Measurements from ENCODE around the gene MRPS7.
"Not testable (repeated sequence)": the region's sequence is repeated elsewhere in the genome, so short reads cannot be mapped to it uniquely, and the experiment has no call there.

Gene MRPS7

DNA sequence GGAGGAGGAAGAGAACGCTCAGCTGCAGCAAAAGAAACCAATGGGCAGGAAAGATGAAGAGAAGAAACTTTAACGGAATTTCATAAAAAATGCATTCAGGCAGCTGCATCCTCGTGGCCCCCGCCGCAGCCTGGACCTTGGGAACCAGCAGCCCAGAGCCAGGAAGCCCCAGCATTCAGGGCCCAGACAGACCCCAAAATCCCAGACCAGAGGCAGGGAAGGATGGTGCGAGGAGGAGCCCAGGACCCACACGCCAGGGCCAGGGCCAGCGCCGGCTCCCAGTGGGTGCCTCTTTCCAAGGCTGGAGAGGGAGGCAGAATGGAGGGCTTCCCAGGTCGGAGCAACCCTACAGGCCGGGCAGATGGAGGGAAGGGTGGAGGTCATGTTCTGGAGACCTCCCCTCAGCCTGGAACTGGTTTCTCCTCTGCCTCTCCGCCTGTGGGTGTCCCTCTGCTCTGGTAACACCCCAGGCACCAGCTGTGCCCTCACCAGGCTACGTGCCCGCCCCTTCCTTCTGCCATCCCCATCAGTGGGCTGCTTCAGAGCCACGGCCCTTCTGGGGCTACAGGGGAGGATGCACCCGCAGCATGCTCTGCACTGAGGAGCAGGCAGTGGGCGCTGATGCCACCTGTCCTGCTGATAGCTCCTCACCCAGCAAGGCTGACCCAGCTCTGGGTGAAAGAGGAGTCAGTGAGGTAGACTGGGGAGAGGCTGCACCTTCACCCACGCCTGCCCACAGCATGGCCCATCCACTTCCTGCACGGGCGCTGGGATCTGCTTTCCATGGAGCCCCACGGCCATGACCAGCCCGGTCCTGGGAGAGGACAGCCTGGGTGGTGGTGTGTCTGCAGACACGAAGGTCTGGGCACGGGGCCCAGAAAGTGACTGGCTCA lies 10.5 kb downstream of the MRPS7 start:
- DNase-seq (ENCODE audit: low spot score), result peak; percentile 33

DNA sequence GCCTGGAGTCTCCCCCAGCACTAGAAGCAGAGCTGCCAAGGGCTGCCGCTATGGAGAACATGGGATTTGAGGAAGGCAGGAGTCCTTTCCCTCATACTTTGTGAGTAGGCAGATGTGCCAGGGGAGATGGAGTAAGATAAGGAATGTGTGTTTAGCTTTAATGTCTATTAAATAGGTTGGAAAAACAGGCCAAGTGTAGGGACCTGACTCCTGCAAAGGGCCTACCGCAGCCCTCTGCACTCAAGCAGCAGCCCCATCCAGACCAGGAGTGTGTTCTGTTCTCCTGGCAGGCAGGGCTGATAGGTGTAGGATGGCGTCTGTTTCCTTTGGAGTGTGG lies 11.1 kb downstream of the MRPS7 start:
- DNase-seq (ENCODE audit: low spot score), result peak; percentile 0

DNA sequence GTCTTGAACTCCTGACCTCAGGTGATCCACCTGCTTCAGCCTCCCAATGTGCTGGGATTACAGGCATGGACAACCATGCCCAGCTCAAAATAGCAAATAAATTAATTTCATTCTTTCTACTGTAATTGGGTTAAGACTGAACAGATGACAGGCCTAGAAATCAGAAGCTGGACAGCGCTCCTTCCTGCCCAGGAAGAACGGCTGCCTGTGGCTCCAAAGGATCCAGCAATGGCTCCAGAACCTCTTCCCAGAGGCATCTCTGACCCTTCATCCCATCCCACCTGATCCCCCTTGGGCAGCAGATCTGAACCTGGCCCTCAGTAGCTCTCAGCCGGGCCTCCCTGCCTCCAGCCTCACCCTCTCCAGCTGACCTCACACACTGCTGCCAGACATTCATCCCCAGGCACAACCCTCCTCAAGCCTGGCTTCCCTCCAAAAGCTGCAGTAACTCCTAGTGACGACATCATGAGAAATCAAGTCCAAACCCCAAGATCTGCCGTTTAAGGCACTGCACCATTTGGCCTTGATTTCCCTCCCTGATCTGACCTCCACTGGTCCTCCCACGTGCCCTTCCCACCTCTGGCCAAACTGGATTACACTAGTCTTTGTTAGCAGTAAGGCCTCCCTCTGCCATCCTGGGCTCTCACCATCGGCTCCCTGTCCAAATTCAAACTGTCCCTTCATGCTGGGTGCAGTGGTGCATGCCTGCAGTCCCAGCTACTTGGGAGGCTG lies 12.5 kb downstream of the MRPS7 start:
- peak; percentile 3 for DNase-seq (ENCODE audit: low spot score)

DNA sequence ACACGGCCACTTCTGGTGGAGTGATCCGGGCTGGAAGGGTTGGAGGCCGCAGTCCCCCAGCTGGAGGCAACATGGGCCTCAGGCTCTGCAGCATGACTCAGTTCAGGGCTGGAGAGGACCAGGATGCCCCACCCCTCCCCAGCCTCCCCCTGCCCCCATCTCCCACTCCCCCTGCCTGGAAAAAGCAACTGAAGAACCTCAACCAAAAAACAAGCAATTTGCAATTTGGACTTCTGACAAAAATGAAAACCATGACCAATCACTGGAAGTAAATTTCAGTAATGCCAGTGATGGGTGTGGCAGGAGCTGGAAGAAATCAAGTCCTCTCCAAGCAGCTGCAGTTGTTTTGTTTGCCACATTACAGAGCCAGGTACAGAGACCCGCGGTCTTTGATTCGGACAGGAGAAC lies 16.0 kb downstream of the MRPS7 start:
- peak; percentile 11 for DNase-seq (ENCODE audit: low spot score)

DNA sequence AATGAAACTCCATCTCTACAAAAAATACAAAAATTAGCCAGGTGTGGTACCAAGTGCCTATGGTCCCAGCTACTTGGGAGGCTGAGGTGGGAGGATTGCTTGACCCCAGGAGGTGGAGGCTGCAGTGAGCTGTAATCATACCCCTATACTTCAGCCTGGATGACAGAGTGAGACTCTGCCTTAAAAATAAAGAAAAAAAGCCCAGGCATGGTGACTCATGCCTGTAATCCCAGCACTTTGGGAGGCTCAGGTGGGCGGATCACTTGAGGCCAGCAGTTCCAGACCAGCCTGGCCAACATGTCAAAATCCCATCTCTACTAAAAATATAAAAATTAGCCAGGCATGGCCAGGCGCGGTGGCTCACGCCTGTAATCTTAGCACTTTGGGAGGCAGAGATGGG lies 18.5 kb downstream of the MRPS7 start:
- not testable (repeated sequence) for DNase-seq (ENCODE audit: low spot score)

DNA sequence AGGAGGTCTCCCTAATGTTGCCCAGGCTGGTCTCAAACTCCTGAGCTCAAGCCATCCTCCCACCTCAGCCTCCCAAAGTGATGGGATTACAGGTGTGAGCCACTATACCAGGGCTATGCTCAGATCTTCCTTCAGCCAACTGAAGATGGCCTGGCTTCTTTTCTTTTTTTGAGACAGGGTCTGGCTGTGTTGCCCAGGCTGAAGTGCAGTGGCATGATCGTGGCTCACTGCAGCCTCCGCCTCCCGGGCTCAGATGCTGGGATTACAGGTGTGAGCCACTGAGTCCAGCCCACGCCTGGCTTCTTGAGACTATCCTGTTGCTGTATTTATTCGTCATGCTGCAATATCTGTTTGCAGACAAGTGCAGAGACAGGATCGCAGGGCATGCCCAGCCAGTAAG lies 23.4 kb downstream of the MRPS7 start:
- no peak for DNase-seq (ENCODE audit: low spot score)

DNA sequence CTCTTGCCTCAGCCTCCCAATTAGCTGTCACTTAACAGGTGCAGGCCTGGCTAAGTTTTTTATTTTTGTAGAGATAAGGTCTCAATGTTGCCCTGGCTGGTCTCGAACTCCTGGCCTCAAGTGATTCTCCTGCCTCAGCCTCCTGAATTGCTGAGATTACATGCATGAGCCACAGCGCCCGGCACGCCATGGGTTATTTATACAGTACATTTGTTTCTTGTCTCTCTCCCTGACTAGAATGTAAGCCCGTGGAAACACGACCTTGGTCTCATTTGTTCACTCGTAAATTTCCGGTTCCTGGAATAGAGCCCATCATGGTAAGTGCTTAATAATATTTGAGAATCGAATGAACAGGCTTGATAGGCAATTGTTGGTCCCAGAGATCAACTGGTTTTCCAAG lies 25.5 kb downstream of the MRPS7 start:
- no peak for DNase-seq (ENCODE audit: low spot score)

DNA sequence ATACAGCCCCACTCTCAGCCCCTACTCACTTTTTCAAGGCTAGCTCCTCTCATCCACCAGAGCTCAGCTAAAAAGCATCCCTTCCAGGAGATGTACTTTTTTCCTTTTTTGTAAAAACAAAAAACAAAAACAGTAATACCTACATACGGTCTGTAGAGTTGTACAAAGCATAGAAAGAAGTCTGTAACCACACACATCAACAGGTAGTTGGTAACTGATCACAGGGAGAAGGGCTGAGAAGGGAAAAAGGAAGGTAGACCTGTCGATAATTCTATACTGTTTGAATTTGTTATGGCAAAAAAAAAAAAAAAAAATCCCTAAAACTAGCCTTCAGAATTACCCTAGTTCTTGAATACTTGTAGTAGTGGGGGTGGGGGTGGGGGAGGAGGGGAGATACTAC lies 26.7 kb downstream of the MRPS7 start:
- DNase-seq (ENCODE audit: low spot score), result no peak

DNA sequence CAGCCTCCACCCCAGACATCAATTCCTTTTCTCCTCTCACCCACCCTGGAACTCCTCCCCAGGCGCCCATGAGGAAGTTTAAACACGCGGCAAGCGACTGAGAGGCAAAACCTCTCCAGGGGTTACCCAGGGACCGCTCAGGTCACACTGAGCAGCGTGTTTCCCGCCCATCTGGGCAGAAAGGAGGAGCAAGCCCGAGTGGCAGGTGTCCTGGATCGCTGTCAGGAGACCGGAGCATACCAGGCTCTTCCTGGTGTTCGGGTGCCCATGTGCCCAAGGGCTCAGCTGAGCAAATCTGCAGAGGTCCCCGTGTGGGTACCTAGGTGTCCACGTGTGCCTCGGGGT lies 27.1 kb downstream of the MRPS7 start:
- peak; percentile 67 for DNase-seq (ENCODE audit: low spot score)

DNA sequence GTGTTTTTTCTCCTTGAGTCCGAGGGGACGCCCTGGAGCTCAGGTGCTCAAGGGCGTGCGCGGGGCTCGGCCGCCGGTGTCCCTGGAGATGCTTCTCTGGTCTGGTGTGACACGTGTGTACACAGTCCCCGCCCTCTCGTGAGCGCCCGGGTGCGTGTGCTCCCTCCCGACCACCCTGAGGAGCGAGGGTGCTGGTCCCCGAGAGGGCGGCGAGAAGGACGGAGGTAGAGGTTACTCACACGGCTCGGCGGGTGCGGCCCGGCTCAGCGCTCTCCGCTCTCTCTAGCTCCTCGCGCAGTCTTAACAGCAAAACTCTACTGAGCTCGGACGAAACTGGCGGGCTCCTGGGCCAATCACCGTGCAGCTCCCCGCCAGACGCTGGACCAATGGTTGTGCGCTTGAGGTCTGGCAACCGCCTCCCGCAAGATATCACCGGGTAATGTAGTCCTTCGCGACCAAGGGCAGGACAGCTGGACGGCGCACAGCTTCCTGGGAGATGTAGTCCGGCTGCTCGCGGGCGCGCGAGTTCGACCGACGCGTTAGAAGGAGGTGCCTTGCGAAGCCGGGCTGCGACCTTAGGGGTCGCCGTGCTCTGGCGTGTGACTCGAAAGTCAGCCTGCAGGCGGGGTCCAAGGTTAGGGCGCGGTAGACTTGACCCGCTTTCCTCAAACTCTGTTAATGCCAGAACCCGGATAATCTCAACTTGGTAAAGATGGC lies 27.6 kb downstream of the MRPS7 start, which contains the start of gene SLC25A19:
TSS of gene SLC25A19 (minus strand) at position 319 of the 717 bp plus-strand sequence. CDS start 2,669 bp downstream, outside the sequence.
- peak; percentile 99 for DNase-seq (ENCODE audit: low spot score)

DNA sequence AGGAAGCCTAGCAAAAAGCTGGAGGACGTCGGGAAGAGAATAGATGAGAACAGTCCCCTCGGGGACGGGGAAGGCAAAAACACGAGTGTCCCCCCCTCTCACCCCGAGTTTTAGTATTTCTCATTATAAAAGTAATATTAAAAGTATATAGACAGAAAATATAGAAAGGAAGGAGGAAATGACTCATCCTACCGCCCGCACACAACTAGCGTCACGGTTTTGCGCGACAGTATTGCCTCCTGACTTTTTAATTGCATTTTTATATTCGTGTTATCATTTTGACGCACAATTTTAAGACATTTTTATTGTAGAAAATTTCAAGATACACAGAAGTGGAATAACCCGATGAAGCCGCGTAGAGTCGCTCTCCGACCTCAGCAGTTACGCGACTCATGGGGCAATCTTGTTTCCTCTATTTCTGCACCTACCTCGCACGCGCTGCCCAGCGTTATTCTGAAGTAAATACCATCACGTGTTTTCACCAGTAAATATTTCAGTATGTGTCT lies 28.2 kb downstream of the MRPS7 start:
- no peak for DNase-seq (ENCODE audit: low spot score)

DNA sequence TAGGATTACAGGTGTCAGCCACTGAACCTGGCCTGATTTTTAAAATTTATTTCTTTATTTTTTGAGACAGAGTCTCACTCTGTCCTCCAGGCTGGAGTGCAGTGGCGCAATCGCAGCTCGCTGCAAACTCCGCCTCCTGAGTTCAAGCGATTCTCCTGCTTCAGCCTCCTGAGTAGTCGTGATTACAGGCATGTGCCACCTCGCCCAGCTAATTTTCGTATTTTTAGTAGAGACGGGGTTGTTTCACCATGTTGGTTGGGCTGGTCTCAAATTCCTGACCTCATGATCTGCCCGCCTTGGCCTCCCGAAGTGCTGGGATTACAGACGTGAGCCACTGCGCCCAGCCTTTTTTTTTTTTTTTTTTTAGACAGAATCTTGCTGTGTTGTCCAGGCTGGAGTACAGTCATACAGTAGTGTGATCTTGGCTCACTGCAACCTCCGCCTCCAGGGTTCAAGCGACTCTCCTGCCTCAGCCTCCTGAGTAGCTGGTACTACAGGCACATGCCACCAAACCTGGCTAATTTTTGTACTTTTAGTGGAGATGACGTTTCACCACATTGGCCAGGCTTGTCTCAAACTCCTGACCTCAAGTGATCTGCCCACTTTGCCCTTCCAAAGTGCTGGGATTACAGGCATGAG lies 31.2 kb downstream of the MRPS7 start:
- not testable (repeated sequence) for DNase-seq (ENCODE audit: low spot score)

DNA sequence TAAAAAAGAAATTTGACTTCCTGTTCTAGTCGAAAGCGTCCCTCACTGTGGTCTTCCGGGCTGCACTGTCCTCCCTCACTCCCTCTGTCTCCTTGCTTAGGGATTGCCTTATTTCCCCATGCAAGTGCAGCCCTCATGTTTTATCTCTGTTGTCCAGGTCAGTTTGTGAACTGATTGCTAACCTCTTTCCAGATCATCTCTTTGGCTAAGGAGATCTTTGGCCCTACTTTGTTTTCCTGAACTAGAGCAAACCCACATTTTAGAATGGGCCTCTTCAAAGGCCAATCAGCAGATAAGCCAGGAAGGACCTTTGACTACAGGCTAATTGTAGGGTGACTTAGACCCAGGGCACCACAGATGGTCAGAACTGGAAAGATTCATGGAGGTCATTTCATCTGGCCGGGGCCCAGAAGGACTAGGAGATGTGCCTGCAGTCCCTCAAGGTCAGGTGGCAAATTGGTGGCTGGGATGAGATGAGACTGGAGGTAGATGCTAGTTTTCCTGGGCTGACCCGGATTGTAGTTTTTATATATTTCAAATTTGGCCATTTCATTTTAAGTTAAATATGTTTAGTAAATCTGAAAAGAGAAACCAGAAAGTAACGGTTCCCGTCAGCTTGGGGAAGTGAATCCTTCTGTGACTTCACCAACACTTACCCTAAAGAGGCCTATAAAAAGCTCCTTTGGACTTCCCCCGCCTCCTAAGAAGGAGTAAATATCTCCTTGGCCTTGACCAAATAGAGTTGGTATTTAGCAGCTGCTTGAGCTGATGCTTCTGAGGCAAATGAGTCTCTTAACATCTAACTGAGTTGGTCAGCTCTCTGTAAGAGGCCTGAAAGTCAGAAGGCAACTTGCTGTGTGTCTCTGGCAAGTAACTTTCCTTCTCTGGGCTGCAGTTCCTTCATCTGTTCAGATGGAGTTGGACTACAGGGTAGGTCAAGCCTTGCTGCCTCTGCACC lies 33.8 kb downstream of the MRPS7 start:
- no peak for DNase-seq (ENCODE audit: low spot score)

DNA sequence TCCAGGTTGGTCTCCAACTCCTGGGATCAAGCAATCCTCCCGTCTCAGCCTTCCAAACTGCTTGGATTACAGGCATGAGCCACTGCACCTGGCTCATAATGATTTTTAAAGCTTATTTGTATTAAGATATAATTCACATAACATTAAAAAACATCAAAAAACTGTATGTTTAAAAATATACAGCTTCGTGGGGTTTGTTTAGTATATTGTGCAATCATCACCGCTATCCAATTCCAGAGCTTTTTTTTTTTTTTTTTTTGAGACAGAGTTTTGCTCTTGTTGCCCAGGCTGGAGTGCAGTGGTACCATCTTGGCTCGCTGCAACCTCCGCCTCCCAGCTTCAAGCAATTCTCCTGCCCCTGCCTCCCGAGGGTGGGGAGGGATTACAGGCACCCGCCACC lies 38.6 kb downstream of the MRPS7 start:
- DNase-seq (ENCODE audit: low spot score), result no peak

DNA sequence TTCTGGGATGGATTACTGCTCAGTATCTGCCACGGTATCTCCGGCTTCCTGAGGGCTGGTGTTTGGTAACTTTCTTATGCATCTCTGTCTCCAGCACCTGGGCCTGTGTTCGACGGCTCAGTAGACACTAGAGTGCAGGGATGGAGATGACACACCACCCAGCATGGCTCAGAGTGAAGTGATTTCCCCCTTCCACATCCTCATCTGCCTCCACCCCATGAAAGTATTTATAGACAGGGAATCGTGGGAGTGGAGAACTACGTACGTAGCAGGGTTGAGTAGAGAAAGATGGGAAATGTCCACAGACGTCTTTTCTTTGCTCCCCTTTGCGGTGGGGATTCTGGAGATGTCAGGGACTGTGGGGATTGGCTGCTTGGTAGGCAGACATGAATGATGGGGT lies 39.4 kb downstream of the MRPS7 start:
- no peak for DNase-seq (ENCODE audit: low spot score)

DNA sequence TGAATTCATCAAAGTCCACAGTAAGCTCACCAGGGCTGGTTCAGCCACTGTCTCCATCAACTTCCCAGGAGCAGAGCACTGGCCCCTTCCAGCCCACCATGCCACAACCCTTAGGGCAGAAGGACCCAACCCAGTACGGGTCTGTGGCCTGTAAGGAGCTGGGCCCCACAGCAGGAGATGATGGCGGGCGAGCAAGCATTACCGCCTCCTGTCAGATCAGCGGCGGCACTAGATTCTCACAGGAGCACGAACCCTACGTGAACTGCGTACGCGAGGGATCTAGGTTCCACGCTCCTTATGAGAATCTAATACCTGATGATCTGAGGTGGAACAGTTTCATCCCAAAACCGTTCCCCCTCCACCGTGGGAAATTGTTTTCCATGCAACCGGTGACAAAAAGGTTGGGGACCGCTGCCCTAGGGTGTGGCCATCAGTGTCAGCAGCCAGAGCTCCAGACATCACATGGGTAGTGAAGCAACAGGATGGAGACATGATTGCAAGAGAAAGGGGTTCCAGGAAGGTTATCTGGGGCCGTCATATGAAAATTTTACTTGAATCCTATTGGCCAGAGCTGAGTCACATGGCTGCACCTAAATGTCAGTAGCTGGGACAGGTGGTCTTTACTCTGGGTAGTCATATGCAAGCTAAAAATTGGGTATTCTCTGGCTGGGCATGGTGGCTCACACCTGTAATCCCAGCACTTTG lies 40.0 kb downstream of the MRPS7 start:
- DNase-seq (ENCODE audit: low spot score), result no peak

DNA sequence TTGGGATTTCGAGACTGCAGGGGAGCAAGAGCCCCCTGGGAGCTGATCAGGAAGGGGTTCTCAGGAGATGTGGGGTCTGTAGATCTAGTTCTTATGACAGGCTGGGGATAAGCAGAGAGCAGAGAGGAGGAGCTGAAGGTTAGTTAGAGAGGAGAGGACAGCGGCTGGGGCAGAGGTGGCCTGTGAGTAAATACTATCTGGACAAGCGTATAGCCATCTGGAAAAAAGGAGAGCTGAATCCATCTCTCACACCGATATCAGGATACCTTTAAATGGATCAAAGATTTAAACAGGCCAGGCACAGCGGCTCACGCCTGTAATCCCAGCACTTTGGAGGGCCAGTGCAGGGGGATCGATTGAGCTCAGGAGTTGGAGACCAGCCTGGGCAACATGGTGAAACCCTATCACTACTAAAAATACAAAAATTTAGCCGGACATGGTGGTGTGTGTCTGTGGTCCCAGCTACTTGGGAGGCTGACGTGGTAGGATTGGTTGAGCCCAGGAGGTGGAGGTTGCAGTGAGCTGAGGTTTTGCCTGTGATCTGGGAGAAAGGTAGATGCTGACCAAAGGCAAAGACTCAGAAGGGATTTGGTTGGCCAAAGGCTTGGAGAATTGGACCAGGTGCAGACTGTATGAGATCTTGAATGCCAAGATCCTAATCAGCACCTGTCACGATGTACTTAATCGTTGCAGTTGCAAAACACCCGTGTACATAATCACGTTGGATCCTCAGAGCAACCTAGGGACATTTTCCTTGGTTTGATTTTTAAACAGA lies 46.5 kb downstream of the MRPS7 start:
- DNase-seq (ENCODE audit: low spot score), result no peak

DNA sequence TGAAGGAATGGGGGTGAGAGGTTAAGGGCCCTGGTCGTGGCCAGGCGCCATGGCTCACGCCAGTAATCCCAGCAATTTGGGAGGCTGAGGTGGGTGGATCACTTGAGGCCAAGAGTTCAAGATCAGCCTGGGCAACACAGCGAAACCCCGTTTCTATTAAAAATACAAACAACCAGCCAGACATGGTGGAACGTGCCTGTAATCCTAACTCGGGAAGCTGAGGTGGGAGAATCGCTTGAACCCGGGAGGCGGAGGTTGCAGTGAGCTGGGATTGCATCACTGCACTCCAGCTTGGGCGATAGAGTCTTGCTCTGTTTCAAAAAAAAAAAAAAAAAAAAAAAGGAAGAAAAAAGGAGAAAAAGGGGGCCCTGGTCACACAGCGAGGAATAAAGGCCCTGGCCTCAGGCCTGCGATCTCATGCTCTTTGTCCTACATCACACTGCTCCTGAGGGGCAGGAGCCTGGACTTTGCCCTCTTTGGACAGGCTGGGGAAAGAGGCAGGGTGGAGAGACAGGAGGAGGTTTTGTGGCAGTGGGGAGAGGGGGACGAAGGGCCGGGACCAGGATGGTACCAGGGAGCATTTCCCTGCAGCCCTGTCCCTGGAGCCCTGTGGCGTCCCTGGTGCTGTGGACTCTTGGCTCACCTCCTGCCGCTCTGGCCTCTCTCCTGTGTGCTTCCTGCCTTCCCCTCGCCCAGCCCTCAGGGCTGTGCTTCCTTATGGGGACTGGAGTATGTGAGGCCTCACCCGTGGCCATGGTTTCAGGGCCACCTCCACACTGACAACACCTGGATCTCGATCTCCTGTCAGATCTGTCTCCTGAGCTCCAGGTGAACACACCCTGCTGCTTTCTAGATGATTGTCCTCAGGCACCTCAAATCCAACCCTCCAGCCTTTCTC lies 47.3 kb downstream of the MRPS7 start:
- DNase-seq (ENCODE audit: low spot score), result no peak
